Fibroblast of lung (primary cell): ENCODE measurements around the gene ANKRD49. TPM values are rescaled to one million over a fixed set of nuclear protein-coding genes. Genes with fewer than 3 reads are reported as not detected.
A peak's percentile ranks its signal among the peaks of the same experiment; 100 is the strongest.

Source experiments
- DNase-seq, 2 donors: peaks; one replicate each; pipeline versions ENCODE4 v3.0.0 to v3.0.0-alpha.2; 2010; ENCODE audit warnings: low read depth in 2 of 2
- H2AFZ ChIP-seq: 2 replicates; pipeline ENCODE4 v1.5.1; 2012; ENCODE audit warnings: low read length, control low read depth, inconsistent platforms
- H3K27ac ChIP-seq: 2 replicates; pipeline ENCODE4 v1.5.1; 2011; ENCODE audit warnings: low read length, control low read depth; ENCODE audit not compliant: insufficient read depth
- H3K27me3 ChIP-seq: 2 replicates; pipeline ENCODE4 v1.5.1; 2011; ENCODE audit warnings: mild to moderate bottlenecking, low read length; ENCODE audit not compliant: control insufficient read depth, insufficient read depth
- H3K36me3 ChIP-seq: 2 replicates; pipeline ENCODE4 v1.5.1; 2011; ENCODE audit warnings: low read length; ENCODE audit not compliant: control insufficient read depth, insufficient read depth
- H3K4me1 ChIP-seq: 2 replicates; pipeline ENCODE4 v1.5.1; 2011; ENCODE audit warnings: low read length; ENCODE audit not compliant: control insufficient read depth, insufficient read depth; ENCODE audit errors: extremely low read depth
- H3K4me2 ChIP-seq: 2 replicates; pipeline ENCODE4 v1.5.1; 2011; ENCODE audit warnings: low read length, control low read depth; ENCODE audit not compliant: insufficient read depth; ENCODE audit errors: extremely low read depth
- H3K4me3 ChIP-seq, 4 experiments: fragments of 200-600 bp in 1 of 4; sonication (generic) in 1 of 4; replicated peaks in 1 of 4; 2 replicates each; pipeline ENCODE4 v1.5.1; 2011 to 2016; ENCODE audit warnings: low read length in 4 of 4, low read depth in 3 of 4, mild to moderate bottlenecking in 3 of 4, control low read depth in 2 of 4, inconsistent platforms in 1 of 4, mixed read lengths in 1 of 4; ENCODE audit not compliant: insufficient read depth in 1 of 4; ENCODE audit errors: control extremely low read depth in 1 of 4
- H3K79me2 ChIP-seq: 2 replicates; pipeline ENCODE4 v1.5.1; 2012; ENCODE audit warnings: mild to moderate bottlenecking, low read length, inconsistent platforms; ENCODE audit not compliant: control insufficient read depth, insufficient read depth
- H3K9ac ChIP-seq: 2 replicates; pipeline ENCODE4 v1.5.1; 2011; ENCODE audit warnings: mild to moderate bottlenecking, low read length, control low read depth; ENCODE audit not compliant: insufficient read depth
- H3K9me3 ChIP-seq: 2 replicates; pipeline ENCODE4 v1.5.1; 2012; ENCODE audit warnings: low read depth, low read length; ENCODE audit not compliant: control insufficient read depth, insufficient read depth
- H4K20me1 ChIP-seq: 2 replicates; pipeline ENCODE4 v1.5.1; 2011; ENCODE audit warnings: low read length; ENCODE audit not compliant: control insufficient read depth, insufficient read depth; ENCODE audit errors: extremely low read depth
- CTCF ChIP-seq, 2 donors: IDR thresholded peaks in 1 of 2; conservative IDR thresholded peaks in 1 of 2; 1 replicate in 1 of 2; 2 replicates in 1 of 2; pipeline ENCODE4 v1.5.1; 2011 to 2012; ENCODE audit warnings: low read length in 2 of 2, control low read depth in 1 of 2, inconsistent platforms in 1 of 2, low read depth in 1 of 2, mild to moderate bottlenecking in 1 of 2
- EZH2 ChIP-seq: IDR thresholded peaks from 2 replicates; pipeline ENCODE4 v1.5.1; 2012; ENCODE audit warnings: low read length, control low read depth, mild to moderate bottlenecking; ENCODE audit errors: missing control alignments
- polyA plus RNA-seq, 2 donors: library from polyadenylated mRNA; depleted of rRNA in 1 of 2; stranded (reverse) in 1 of 2; unstranded in 1 of 2; fragments of >200 nt; gene quantifications; 2 replicates each; pipeline ENCODE4 v1.2.1, GENCODE V29; 2011 to 2012; ENCODE audit warnings: missing spikeins in 1 of 2
- total RNA-seq: library from RNA; depleted of rRNA; stranded (reverse); fragments of >200 nt; gene quantifications from 2 replicates; pipeline ENCODE4 v1.2.1, GENCODE V29; 2014

The ANKRD49 gene
- total and polyA plus RNA-seq, 2 donors (not counting 1 experiment from before 2014, with no cell fraction given): 12.9 to 17.2 TPM

GRCh38 chr11:94472916-94473799 is 20.6 kb upstream of the ANKRD49 start:
- peak in 1 of 2 donors; percentile 87 for DNase-seq
- H3K4me3 ChIP-seq: no peak overlapping the region
- no peaks in the 10 kb centered on the region for H3K79me2 ChIP-seq
- no peaks in the 10 kb centered on the region for H3K9me3 ChIP-seq
- H3K27ac ChIP-seq: no peak overlapping the region
- TF ChIP-seq EZH2 (no peak), CTCF (conservative IDR thresholded peaks at IDR 0.05 in 1 of 2, IDR thresholded peaks at IDR 0.05 in 1 of 2; ENCODE audit: low read depth in 1 of 2, low read length in 2 of 2) (no peak)
- no peak overlapping the region for H3K4me2 ChIP-seq
- no peaks in the 10 kb centered on the region for H4K20me1 ChIP-seq
- no peaks in the 10 kb centered on the region for H3K27me3 ChIP-seq
- peak overlapping the region; percentile 1 for H3K9ac ChIP-seq
- no peak overlapping the region for H2AFZ ChIP-seq
- no peaks in the 10 kb centered on the region for H3K4me1 ChIP-seq
- H3K36me3 ChIP-seq: no peaks in the 10 kb centered on the region

GRCh38 chr11:94477624-94478023 is 16.2 kb upstream of the ANKRD49 start:
- TF ChIP-seq EZH2 (no peak), CTCF (conservative IDR thresholded peaks at IDR 0.05 in 1 of 2, IDR thresholded peaks at IDR 0.05 in 1 of 2; ENCODE audit: low read depth in 1 of 2, low read length in 2 of 2) (no peak)
- H3K27me3 ChIP-seq: no peaks in the 10 kb centered on the region

GRCh38 chr11:94481342-94481741 is 12.4 kb upstream of the ANKRD49 start:
- Histone ChIP-seq H3K27ac (no peak overlapping the region), H3K4me2 (no peak overlapping the region), H4K20me1 (no peaks in the 10 kb centered on the region), H3K4me3 (no peak overlapping the region), H3K79me2 (no peaks in the 10 kb centered on the region), H3K9me3 (no peaks in the 10 kb centered on the region), H2AFZ (no peak overlapping the region), H3K36me3 (peaks cover 2% of the 10 kb centered on the region), H3K9ac (no peak overlapping the region), H3K27me3 (no peaks in the 10 kb centered on the region), H3K4me1 (no peaks in the 10 kb centered on the region)
- DNase-seq: no peak
- TF ChIP-seq CTCF (conservative IDR thresholded peaks at IDR 0.05 in 1 of 2, IDR thresholded peaks at IDR 0.05 in 1 of 2; ENCODE audit: low read depth in 1 of 2, low read length in 2 of 2) (no peak), EZH2 (no peak)

More at GRCh38 chr11:94477624-94478023, 16.2 kb upstream of the ANKRD49 start:
- H4K20me1 ChIP-seq: no peaks in the 10 kb centered on the region
- no peak overlapping the region for H3K27ac ChIP-seq
- H3K4me2 ChIP-seq: no peak overlapping the region
- H3K79me2 ChIP-seq: no peaks in the 10 kb centered on the region
- H3K9ac ChIP-seq: no peak overlapping the region
- no peak for DNase-seq
- no peaks in the 10 kb centered on the region for H3K9me3 ChIP-seq
- H3K36me3 ChIP-seq: peaks cover 2% of the 10 kb centered on the region
- H2AFZ ChIP-seq: no peak overlapping the region
- H3K4me1 ChIP-seq: no peaks in the 10 kb centered on the region
- H3K4me3 ChIP-seq: no peak overlapping the region
